HepG2 (cell line): ENCODE data around the gene SP110. TPM values are rescaled to one million over a fixed set of nuclear protein-coding genes. Genes with fewer than 3 reads are reported as not detected.

Source experiments
- ATAC-seq: fragments of 200-7000 bp; cut with Tn5 transposase; 3 replicates; pipeline ENCODE4 v1.9.1; 2020; ENCODE audit warnings: mild to moderate bottlenecking, moderate library complexity
- BruUV-seq: library from RNA; stranded (reverse); fragments of 400-500 nt; replicated peaks from 2 replicates; lab custom pipeline; 2021; lab: Mats Ljungman, UMichigan
- CTCF ChIA-PET: fragments of 300-600 bp; formaldehyde crosslinking; extraction: SDS; loops from one replicate; lab custom pipeline; 2021; ENCODE audit warnings: low total read pairs, inconsistent platforms, low intra/inter-chr PET ratio; lab: Yijun Ruan, JAX
- POLR2A ChIA-PET: fragments of 350-600 bp; sonication (Branson Sonifier 250); formaldehyde crosslinking; loops from one replicate; lab custom pipeline; 2020; ENCODE audit warnings: antibody characterized with exemption, inconsistent platforms; lab: Yijun Ruan, JAX
- DNase-seq: peaks from one replicate; pipeline ENCODE4 v3.0.0-alpha.2; 2015; ENCODE audit warnings: low spot score
- FAIRE-seq: peaks from 3 replicates; lab custom pipeline; 2011; peaks lifted over from hg19 to GRCh38; lab: Jason Lieb, UNC
- H2AFZ ChIP-seq: one replicate; pipeline ENCODE4 v1.6.1; 2011; ENCODE audit warnings: low read length, inconsistent platforms
- H3K27ac ChIP-seq: fragments of 300-600 bp; 3 replicates; pipeline ENCODE4 v1.8.0; 2011; ENCODE audit warnings: mixed run types, mild to moderate bottlenecking, mixed read lengths, low read length, inconsistent platforms; ENCODE audit not compliant: insufficient read depth; ENCODE audit errors: extremely low read length
- H3K27me3 ChIP-seq, 2 experiments: fragments of 200-600 bp in 1 of 2; 2 replicates in 1 of 2; 3 replicates in 1 of 2; pipeline versions ENCODE4 v1.6.0 to v1.8.0; 2011; ENCODE audit warnings: low read length in 2 of 2, mild to moderate bottlenecking in 2 of 2, moderate library complexity in 2 of 2, inconsistent platforms in 1 of 2; ENCODE audit not compliant: insufficient read depth in 2 of 2, control insufficient read depth in 1 of 2
- H3K36me3 ChIP-seq, 2 experiments: fragments of 200-600 bp in 1 of 2; replicated peaks in 1 of 2; 2 replicates in 1 of 2; 3 replicates in 1 of 2; pipeline versions ENCODE4 v1.5.1 to v1.8.0; 2011; ENCODE audit warnings: low read length in 2 of 2, inconsistent platforms in 1 of 2; ENCODE audit not compliant: insufficient read depth in 2 of 2, control insufficient read depth in 1 of 2
- H3K4me1 ChIP-seq: 2 replicates; pipeline ENCODE4 v1.5.1; 2012; ENCODE audit warnings: low read length, inconsistent platforms; ENCODE audit not compliant: insufficient read depth
- H3K4me2 ChIP-seq: 2 replicates; pipeline ENCODE4 v1.6.0; 2011; ENCODE audit warnings: low read depth, low read length, inconsistent platforms
- H3K4me3 ChIP-seq, 3 experiments: fragments of 200-600 bp in 1 of 3; sonication (generic), shearing (Covaris generic) in 1 of 3; replicated peaks in 1 of 3; 2 replicates each; pipeline ENCODE4 v1.5.1; 2011 to 2016; ENCODE audit warnings: low read length in 3 of 3, inconsistent platforms in 2 of 3, low read depth in 2 of 3, mild to moderate bottlenecking in 2 of 3, control low read depth in 1 of 3, mixed read lengths in 1 of 3; ENCODE audit not compliant: insufficient read depth in 1 of 3
- H3K79me2 ChIP-seq: one replicate; pipeline ENCODE4 v1.6.1; 2011; ENCODE audit warnings: low read length, inconsistent platforms; ENCODE audit not compliant: insufficient read depth
- H3K9ac ChIP-seq: 2 replicates; pipeline ENCODE4 v1.6.0; 2011; ENCODE audit warnings: mild to moderate bottlenecking, low read depth, low read length, inconsistent platforms; ENCODE audit not compliant: insufficient read depth
- H3K9me3 ChIP-seq: 2 replicates; pipeline ENCODE4 v1.5.1; 2012; ENCODE audit warnings: mild to moderate bottlenecking, low read length
- H4K20me1 ChIP-seq: 2 replicates; pipeline ENCODE4 v1.6.0; 2011; ENCODE audit warnings: inconsistent platforms, mild to moderate bottlenecking, low read length, moderate library complexity; ENCODE audit not compliant: insufficient read depth
- CEBPB ChIP-seq: IDR thresholded peaks from 2 replicates; pipeline ENCODE4 v1.6.1; 2011; ENCODE audit warnings: low read depth, low read length, improper control_type of control experiment, borderline replicate concordance
- HDAC1 ChIP-seq: sonication (generic); formaldehyde crosslinking; IDR thresholded peaks from 2 replicates; pipeline ENCODE4 v1.5.1; 2020; ENCODE audit warnings: mild to moderate bottlenecking, missing genetic modification reagents
- MEF2D ChIP-seq: sonication (generic); formaldehyde crosslinking; IDR thresholded peaks from 2 replicates; pipeline ENCODE4 v1.5.1; 2020; ENCODE audit warnings: mild to moderate bottlenecking, missing genetic modification reagents
- RCOR2 ChIP-seq: IDR thresholded peaks from 2 replicates; pipeline ENCODE4 v1.6.1; 2016; ENCODE audit warnings: missing biosample characterization, missing genetic modification reagents
- RXRB ChIP-seq: IDR thresholded peaks from 2 replicates; pipeline ENCODE4 v1.6.1; 2016; ENCODE audit warnings: borderline replicate concordance, missing genetic modification reagents, missing compliant biosample characterization
- STAG1 ChIP-seq: sonication (generic); formaldehyde crosslinking; IDR thresholded peaks from 2 replicates; pipeline ENCODE4 v1.4.0; 2020; ENCODE audit warnings: missing genetic modification reagents
- U2AF2 ChIP-seq: fragments of 200-400 bp; formaldehyde crosslinking; IDR thresholded peaks from 2 replicates; pipeline ENCODE4 v1.6.1; 2017; ENCODE audit warnings: low read depth, mild to moderate bottlenecking, low read length
- ZFP41 ChIP-seq: sonication (generic); formaldehyde crosslinking; IDR thresholded peaks from 2 replicates; pipeline ENCODE4 v1.4.0; 2020; ENCODE audit warnings: mild to moderate bottlenecking, missing genetic modification reagents, borderline replicate concordance
- ZNF34 ChIP-seq: sonication (generic); formaldehyde crosslinking; IDR thresholded peaks from 2 replicates; pipeline ENCODE4 v1.4.0; 2020; ENCODE audit warnings: mild to moderate bottlenecking, missing genetic modification reagents, borderline replicate concordance
- ZNF710 ChIP-seq: sonication (generic); formaldehyde crosslinking; IDR thresholded peaks from 2 replicates; pipeline ENCODE4 v1.5.0; 2020; ENCODE audit warnings: mild to moderate bottlenecking, missing genetic modification reagents, borderline replicate concordance
- ZZZ3 ChIP-seq: sonication (generic); formaldehyde crosslinking; IDR thresholded peaks from 2 replicates; pipeline ENCODE4 v1.4.0; 2020; ENCODE audit warnings: missing genetic modification reagents, mild to moderate bottlenecking, borderline replicate concordance
- WGBS: methylation state at CpG from one replicate; pipeline ENCODE4 v1.1.6; 2017; ENCODE audit warnings: low lambda C conversion rate; 5-methylcytosine and 5-hydroxymethylcytosine counted together
- in situ Hi-C: cut with HindIII; loops from 2 replicates; pipeline ENCODE4 v1.10.0; 2017; ENCODE audit warnings: low pct_unique_long_range_greater_than_20kb; ENCODE audit not compliant: extremely low pct_ligation_motif_present
- intact Hi-C: fragments of 100-400 bp; cut with micrococcal nuclease; formaldehyde crosslinking; loops from one replicate; pipeline ENCODE4 v1.10.0; 2022; ENCODE audit not compliant: unreplicated experiment
- polyA plus RNA-seq, 8 experiments: library from polyadenylated mRNA; depleted of rRNA in 3 of 8; stranded (reverse) in 7 of 8; unstranded in 1 of 8; fragments of >200 nt; fragmentation: Illumina TruSeq in 4 of 8; extraction: Trizol in 4 of 8; gene quantifications; 2 replicates each; pipeline versions ENCODE4 v1.2.1 to v1.2.3, GENCODE V29; 2011 to 2016; ENCODE audit warnings: low read depth in 4 of 8, missing spikeins in 1 of 8, mixed read lengths in 1 of 8; ENCODE audit not compliant: insufficient read depth in 1 of 8
- total RNA-seq, 5 experiments: library from RNA; depleted of rRNA; stranded (reverse); fragments of >200 nt; fragmentation: Illumina TruSeq; extraction: Trizol; gene quantifications; 2 replicates each; pipeline ENCODE4 v1.2.3, GENCODE V29; 2016; ENCODE audit warnings: low read depth in 1 of 5
- TF ChIP-seq, protein P1 (sequence below): sonication (generic); formaldehyde crosslinking; IDR thresholded peaks from 2 replicates; pipeline ENCODE4 v1.4.0; 2020; ENCODE audit warnings: missing genetic modification reagents
- TF ChIP-seq, protein P2 (sequence below): IDR thresholded peaks from 2 replicates; pipeline ENCODE4 v1.6.1; 2016; ENCODE audit warnings: missing genetic modification reagents, missing compliant biosample characterization
- TF ChIP-seq, protein P3 (sequence below): sonication (generic); formaldehyde crosslinking; IDR thresholded peaks from 2 replicates; pipeline ENCODE4 v1.9.0; 2022; ENCODE audit warnings: low read depth, missing genetic modification reagents

SP110 gene
- total and polyA plus RNA-seq, 2 of the 13 experiments (the other 11 are each of a cell fraction or from before 2014, with no cell fraction given) = 7.9 to 10.4 TPM

DNA sequence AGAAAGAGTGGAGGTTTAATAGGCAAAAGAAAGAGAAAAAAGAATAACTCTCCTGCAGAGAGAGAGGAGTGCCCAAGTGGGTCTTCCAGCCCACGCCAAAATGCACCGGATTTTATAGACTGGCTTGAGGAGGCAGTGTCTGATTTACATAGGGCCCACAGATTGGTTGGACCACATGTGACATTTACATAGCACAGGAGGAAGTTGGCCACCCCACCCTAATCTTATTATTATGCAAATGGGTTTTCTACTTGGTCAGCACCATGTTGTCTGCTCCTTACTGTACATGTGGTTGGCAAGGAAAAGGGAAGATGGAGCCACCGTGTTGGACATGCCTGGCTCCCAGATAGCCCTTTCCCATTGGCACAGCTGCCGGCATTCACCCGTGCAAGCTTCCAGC, 56.8 kb downstream of the SP110 start (continued):
- TF ChIP-seq, protein P1, sequence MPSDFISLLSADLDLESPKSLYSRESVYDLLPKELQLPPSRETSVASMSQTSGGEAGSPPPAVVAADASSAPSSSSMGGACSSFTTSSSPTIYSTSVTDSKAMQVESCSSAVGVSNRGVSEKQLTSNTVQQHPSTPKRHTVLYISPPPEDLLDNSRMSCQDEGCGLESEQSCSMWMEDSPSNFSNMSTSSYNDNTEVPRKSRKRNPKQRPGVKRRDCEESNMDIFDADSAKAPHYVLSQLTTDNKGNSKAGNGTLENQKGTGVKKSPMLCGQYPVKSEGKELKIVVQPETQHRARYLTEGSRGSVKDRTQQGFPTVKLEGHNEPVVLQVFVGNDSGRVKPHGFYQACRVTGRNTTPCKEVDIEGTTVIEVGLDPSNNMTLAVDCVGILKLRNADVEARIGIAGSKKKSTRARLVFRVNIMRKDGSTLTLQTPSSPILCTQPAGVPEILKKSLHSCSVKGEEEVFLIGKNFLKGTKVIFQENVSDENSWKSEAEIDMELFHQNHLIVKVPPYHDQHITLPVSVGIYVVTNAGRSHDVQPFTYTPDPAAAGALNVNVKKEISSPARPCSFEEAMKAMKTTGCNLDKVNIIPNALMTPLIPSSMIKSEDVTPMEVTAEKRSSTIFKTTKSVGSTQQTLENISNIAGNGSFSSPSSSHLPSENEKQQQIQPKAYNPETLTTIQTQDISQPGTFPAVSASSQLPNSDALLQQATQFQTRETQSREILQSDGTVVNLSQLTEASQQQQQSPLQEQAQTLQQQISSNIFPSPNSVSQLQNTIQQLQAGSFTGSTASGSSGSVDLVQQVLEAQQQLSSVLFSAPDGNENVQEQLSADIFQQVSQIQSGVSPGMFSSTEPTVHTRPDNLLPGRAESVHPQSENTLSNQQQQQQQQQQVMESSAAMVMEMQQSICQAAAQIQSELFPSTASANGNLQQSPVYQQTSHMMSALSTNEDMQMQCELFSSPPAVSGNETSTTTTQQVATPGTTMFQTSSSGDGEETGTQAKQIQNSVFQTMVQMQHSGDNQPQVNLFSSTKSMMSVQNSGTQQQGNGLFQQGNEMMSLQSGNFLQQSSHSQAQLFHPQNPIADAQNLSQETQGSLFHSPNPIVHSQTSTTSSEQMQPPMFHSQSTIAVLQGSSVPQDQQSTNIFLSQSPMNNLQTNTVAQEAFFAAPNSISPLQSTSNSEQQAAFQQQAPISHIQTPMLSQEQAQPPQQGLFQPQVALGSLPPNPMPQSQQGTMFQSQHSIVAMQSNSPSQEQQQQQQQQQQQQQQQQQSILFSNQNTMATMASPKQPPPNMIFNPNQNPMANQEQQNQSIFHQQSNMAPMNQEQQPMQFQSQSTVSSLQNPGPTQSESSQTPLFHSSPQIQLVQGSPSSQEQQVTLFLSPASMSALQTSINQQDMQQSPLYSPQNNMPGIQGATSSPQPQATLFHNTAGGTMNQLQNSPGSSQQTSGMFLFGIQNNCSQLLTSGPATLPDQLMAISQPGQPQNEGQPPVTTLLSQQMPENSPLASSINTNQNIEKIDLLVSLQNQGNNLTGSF (CRISPR knock-in tag) = no peak
- TF ChIP-seq RXRB (CRISPR knock-in tag) = no peak

- 16% methylated on average over 6 of the region's 6 CpGs for WGBS
- no TSS peak for BruUV-seq
- ATAC-seq (peak; percentile 7; the same call in 2 of the 3 replicates), DNase-seq (no peak), FAIRE-seq (no peak)
- no peak overlapping the region for H3K4me2 ChIP-seq
- intact Hi-C loops (no loop called here), in situ Hi-C loops (loop anchor here (5.0 kb wide), 1 partner anchor 154 kb away; no protein-coding TSS in a partner anchor)
- peaks cover 0 to 13% of the 10 kb centered on the region in 2 experiments; a peak in 2 of 5 replicates for H3K27me3 ChIP-seq
- H3K9me3 ChIP-seq = no peaks in the 10 kb centered on the region
- H2AFZ ChIP-seq = no peak overlapping the region
- no peaks in the 10 kb centered on the region for H3K4me1 ChIP-seq
- H3K27ac ChIP-seq = no peak overlapping the region
- ChIA-PET POLR2A (no interaction called here), CTCF (interaction anchor here (2.0 to 3.1 kb wide), 3 partner anchors 94 to 450 kb away, joined by 10 to 41 read pairs (median 14); no protein-coding TSS in a partner anchor)
- H3K4me3 ChIP-seq = no peak overlapping the region
- no peaks in the 10 kb centered on the region for H4K20me1 ChIP-seq
- no peak overlapping the region for H3K9ac ChIP-seq
- H3K36me3 ChIP-seq = no peaks in the 10 kb centered on the region
- no peaks in the 10 kb centered on the region for H3K79me2 ChIP-seq
- TF ChIP-seq, protein P2, sequence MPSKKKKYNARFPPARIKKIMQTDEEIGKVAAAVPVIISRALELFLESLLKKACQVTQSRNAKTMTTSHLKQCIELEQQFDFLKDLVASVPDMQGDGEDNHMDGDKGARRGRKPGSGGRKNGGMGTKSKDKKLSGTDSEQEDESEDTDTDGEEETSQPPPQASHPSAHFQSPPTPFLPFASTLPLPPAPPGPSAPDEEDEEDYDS (CRISPR knock-in tag) = no peak
- TF ChIP-seq ZZZ3 (CRISPR knock-in tag) (no peak), U2AF2 (no peak), ZFP41 (CRISPR knock-in tag) (no peak), STAG1 (no peak), MEF2D (no peak), ZNF710 (CRISPR knock-in tag) (no peak), CEBPB (peak; percentile 18; the same call in 1 of the 2 replicates), ZNF34 (CRISPR knock-in tag) (no peak), RCOR2 (no peak), HDAC1 (no peak)
- TF ChIP-seq, protein P3, sequence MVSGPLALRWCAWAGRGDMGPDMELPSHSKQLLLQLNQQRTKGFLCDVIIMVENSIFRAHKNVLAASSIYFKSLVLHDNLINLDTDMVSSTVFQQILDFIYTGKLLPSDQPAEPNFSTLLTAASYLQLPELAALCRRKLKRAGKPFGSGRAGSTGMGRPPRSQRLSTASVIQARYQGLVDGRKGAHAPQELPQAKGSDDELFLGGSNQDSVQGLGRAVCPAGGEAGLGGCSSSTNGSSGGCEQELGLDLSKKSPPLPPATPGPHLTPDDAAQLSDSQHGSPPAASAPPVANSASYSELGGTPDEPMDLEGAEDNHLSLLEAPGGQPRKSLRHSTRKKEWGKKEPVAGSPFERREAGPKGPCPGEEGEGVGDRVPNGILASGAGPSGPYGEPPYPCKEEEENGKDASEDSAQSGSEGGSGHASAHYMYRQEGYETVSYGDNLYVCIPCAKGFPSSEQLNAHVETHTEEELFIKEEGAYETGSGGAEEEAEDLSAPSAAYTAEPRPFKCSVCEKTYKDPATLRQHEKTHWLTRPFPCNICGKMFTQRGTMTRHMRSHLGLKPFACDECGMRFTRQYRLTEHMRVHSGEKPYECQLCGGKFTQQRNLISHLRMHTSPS (CRISPR knock-in tag) = no peak
These were observed 58.6 kb downstream of the SP110 start for GRCh38 chr2:230161184-230161583.
